B cell (primary cell): ENCODE results near the gene KLK2. TPM values are rescaled to one million over a fixed set of nuclear protein-coding genes. Genes with fewer than 3 reads are reported as not detected.
A peak's percentile ranks its signal among the peaks of the same experiment; 100 is the strongest.

Experiments
- ATAC-seq: fragments of 200-7000 bp; cut with Tn5 transposase; one replicate; pipeline ENCODE4 v1.10.0; 2021; ENCODE audit warnings: low read depth, mild to moderate bottlenecking, moderate number of reproducible peaks, moderate library complexity
- CTCF ChIA-PET: fragments of 350-600 bp; sonication (Branson Sonifier 250); formaldehyde crosslinking; loops from one replicate; lab custom pipeline; 2021; ENCODE audit warnings: antibody characterized with exemption, inconsistent platforms; lab: Charles Lee
- POLR2A ChIA-PET: fragments of 350-600 bp; sonication (Branson Sonifier 250); formaldehyde crosslinking; loops from one replicate; lab custom pipeline; 2021; ENCODE audit warnings: antibody characterized with exemption; lab: Charles Lee
- DNase-seq: peaks from one replicate; pipeline ENCODE4 v3.0.0; 2013
- H2AFZ ChIP-seq: 2 replicates; pipeline ENCODE4 v1.6.1; 2012; ENCODE audit warnings: mild to moderate bottlenecking, low read depth, low read length; ENCODE audit not compliant: insufficient read depth, poor library complexity, severe bottlenecking
- H3K27ac ChIP-seq, 2 donors: 1 replicate in 1 of 2; 2 replicates in 1 of 2; pipeline ENCODE4 v1.5.1; 2012 to 2013; ENCODE audit warnings: low read length in 2 of 2, mild to moderate bottlenecking in 2 of 2, moderate library complexity in 1 of 2
- H3K27me3 ChIP-seq, 4 experiments: fragments of 200-600 bp in 1 of 4; sonication (generic) in 1 of 4; replicated peaks in 1 of 4; 1 replicate in 2 of 4; 2 replicates in 2 of 4; pipeline versions ENCODE4 v1.6.1 to v1.7.0; 2013 to 2016; ENCODE audit warnings: low read length in 3 of 4, mild to moderate bottlenecking in 2 of 4, mixed read lengths in 1 of 4, moderate library complexity in 1 of 4; ENCODE audit not compliant: insufficient read depth in 4 of 4, control insufficient read depth in 3 of 4; ENCODE audit errors: control extremely low read depth in 1 of 4
- H3K36me3 ChIP-seq, 2 experiments: replicated peaks in 1 of 2; 1 replicate in 1 of 2; 2 replicates in 1 of 2; pipeline versions ENCODE4 v1.6.1 to v1.7.1; 2013; ENCODE audit warnings: low read length in 1 of 2; ENCODE audit not compliant: insufficient read depth in 2 of 2, control insufficient read depth in 1 of 2; ENCODE audit errors: control extremely low read depth in 1 of 2, extremely low read depth in 1 of 2
- H3K4me1 ChIP-seq, 2 donors: fragments of 200-600 bp in 1 of 2; sonication (generic) in 1 of 2; 1 replicate in 1 of 2; 2 replicates in 1 of 2; pipeline versions ENCODE4 v1.5.1 to v1.6.1; 2013 to 2017; ENCODE audit warnings: low read length in 2 of 2; ENCODE audit not compliant: control insufficient read depth in 2 of 2, insufficient read depth in 2 of 2
- H3K4me2 ChIP-seq: replicated peaks from 2 replicates; pipeline ENCODE3; 2012; ENCODE audit warnings: mild to moderate bottlenecking, low read depth, low read length; ENCODE audit not compliant: poor library complexity, severe bottlenecking
- H3K4me3 ChIP-seq, 5 experiments: fragments of 200-600 bp in 1 of 5; sonication (generic) in 1 of 5; 1 replicate in 3 of 5; 2 replicates in 2 of 5; pipeline versions ENCODE4 v1.5.1 to v1.7.0; 2011 to 2016; ENCODE audit warnings: low read length in 4 of 5, mild to moderate bottlenecking in 4 of 5, low read depth in 2 of 5, control low read depth in 1 of 5, moderate library complexity in 1 of 5; ENCODE audit not compliant: insufficient read depth in 1 of 5; ENCODE audit errors: control extremely low read depth in 1 of 5, extremely low read depth in 1 of 5
- H3K79me2 ChIP-seq: fragments of 200-600 bp; sonication (generic); one replicate; pipeline ENCODE4 v1.6.0; 2016; ENCODE audit warnings: low read length; ENCODE audit not compliant: control insufficient read depth, insufficient read depth
- H3K9ac ChIP-seq: fragments of 200-600 bp; sonication (generic); 2 replicates; pipeline ENCODE4 v1.6.1; 2017; ENCODE audit warnings: mild to moderate bottlenecking, low read length, moderate library complexity
- H3K9me3 ChIP-seq, 3 donors: one replicate each; pipeline versions ENCODE4 v1.6.1 to v1.7.1; 2013; ENCODE audit warnings: low read length in 2 of 3; ENCODE audit not compliant: control insufficient read depth in 2 of 3, insufficient read depth in 1 of 3; ENCODE audit errors: control extremely low read depth in 1 of 3
- H4K20me1 ChIP-seq: 2 replicates; pipeline ENCODE4 v1.6.0; 2012; ENCODE audit warnings: mild to moderate bottlenecking, low read length; ENCODE audit not compliant: insufficient read depth, control insufficient read depth, poor library complexity, severe bottlenecking
- H3K27ac Mint-ChIP-seq: one replicate; pipeline ENCODE4 v1.8.0; 2021; ENCODE audit warnings: mixed read lengths
- H3K27me3 Mint-ChIP-seq: one replicate; pipeline ENCODE4 v1.8.0; 2021; ENCODE audit warnings: mixed read lengths
- H3K4me1 Mint-ChIP-seq: one replicate; pipeline ENCODE4 v1.8.0; 2021; ENCODE audit warnings: mixed read lengths
- H3K4me3 Mint-ChIP-seq: one replicate; pipeline ENCODE4 v1.8.0; 2021; ENCODE audit warnings: mixed read lengths
- H3K9me3 Mint-ChIP-seq: one replicate; pipeline ENCODE4 v1.8.0; 2022; ENCODE audit warnings: mixed read lengths; ENCODE audit not compliant: insufficient read depth
- CTCF ChIP-seq: fragments of 200-600 bp; IDR thresholded peaks from one replicate; pipeline ENCODE4 v1.8.0; 2022; ENCODE audit warnings: antibody characterized with exemption, mild to moderate bottlenecking
- EZH2 ChIP-seq: IDR thresholded peaks from 2 replicates; pipeline ENCODE4 v1.6.1; 2012; ENCODE audit warnings: borderline replicate concordance, low read depth, mild to moderate bottlenecking, moderate library complexity, low read length; ENCODE audit not compliant: insufficient read depth, poor library complexity, severe bottlenecking
- WGBS: methylation state at CpG from one replicate; pipeline ENCODE4 v1.1.5; 2013; ENCODE audit warnings: missing lambda C conversion rate; ENCODE audit not compliant: insufficient coverage; 5-methylcytosine and 5-hydroxymethylcytosine counted together
- intact Hi-C: fragments of 100-400 bp; cut with micrococcal nuclease; formaldehyde crosslinking; loops from one replicate; pipeline ENCODE4 v1.10.0; 2022
- polyA plus RNA-seq: library from polyadenylated mRNA; depleted of rRNA; stranded (reverse); fragments of >200 nt; gene quantifications from 2 replicates; pipeline ENCODE4 v1.2.3, GENCODE V29; 2012
- total RNA-seq, 2 donors: library from RNA; stranded (reverse); fragments of 120-200 nt in 1 of 2; gene quantifications; 1 replicate in 1 of 2; 2 replicates in 1 of 2; pipeline versions ENCODE4 v1.2.3 to v1.2.4, GENCODE V29; 2013 to 2022

KLK2 gene
- total and polyA plus RNA-seq, 2 donors (not counting 1 experiment from before 2014, with no cell fraction given), result 0.60 to 1.7 TPM

- Histone ChIP-seq H3K27me3 (peaks cover 0 to 3% (median 0%) of the 10 kb centered on the region in 4 experiments), H2AFZ (no peak overlapping the region), H3K9ac (no peak overlapping the region), H3K4me2 (no peak overlapping the region), H3K9me3 (peaks cover 0 to 17% (median 12%) of the 10 kb centered on the region in 3 donors), H3K36me3 (no peaks in the 10 kb centered on the region), H3K4me3 (no peak overlapping the region), H3K79me2 (no peaks in the 10 kb centered on the region), H4K20me1 (no peaks in the 10 kb centered on the region), H3K27ac (peak overlapping the region; percentile 35 to 59), H3K4me1 (peaks cover 17 to 28% of the 10 kb centered on the region in 2 donors)
- ATAC-seq, result no peak
- POLR2A ChIA-PET, result interaction anchor here (0.6 kb wide), 1 partner anchor 1000 kb away, joined by 3 read pairs; no protein-coding TSS in a partner anchor
- WGBS, result 80% methylated on average over 1 of the region's 5 CpGs
- CTCF ChIA-PET, result no interaction called here
- Mint-ChIP-seq H3K4me1 (peaks cover 44% of the 10 kb centered on the region), H3K4me3 (peak overlapping the region; percentile 40), H3K27me3 (peaks cover 5% of the 10 kb centered on the region), H3K9me3 (no peaks in the 10 kb centered on the region), H3K27ac (peak overlapping the region; percentile 78)
- no peak for TF ChIP-seq CTCF
- no peak for TF ChIP-seq EZH2
- intact Hi-C loops, result no loop called here
- DNase-seq, result no peak
Observed at GRCh38 chr19:50891253-50891625, 18.0 kb downstream of the KLK2 start.

GRCh38 chr19:50893047-50893736 lies 20.0 kb downstream of the KLK2 start:
- H3K4me3 Mint-ChIP-seq, result no peak overlapping the region
- H3K9me3 Mint-ChIP-seq, result no peaks in the 10 kb centered on the region
- no peak for TF ChIP-seq EZH2
- no peak for TF ChIP-seq CTCF
- H3K27me3 ChIP-seq, result no peaks in the 10 kb centered on the region
- ChIA-PET POLR2A (interaction anchor here (1.1 to 1.9 kb wide), 2 partner anchors 18 to 88 kb away, joined by 4 read pairs; no protein-coding TSS in a partner anchor), CTCF (interaction anchor here (1.0 to 2.9 kb wide), 2 partner anchors 13 to 28 kb away, joined by 3 to 10 read pairs; no protein-coding TSS in a partner anchor)
- H3K36me3 ChIP-seq, result no peaks in the 10 kb centered on the region
- no peak for DNase-seq
- H3K9ac ChIP-seq, result no peak overlapping the region
- H3K4me2 ChIP-seq, result no peak overlapping the region
- H3K4me1 Mint-ChIP-seq, result peaks cover 63% of the 10 kb centered on the region
- no peak overlapping the region for H2AFZ ChIP-seq
- intact Hi-C loops, result no loop called here
- H4K20me1 ChIP-seq, result no peaks in the 10 kb centered on the region
- no peaks in the 10 kb centered on the region for H3K27me3 Mint-ChIP-seq
- H3K4me3 ChIP-seq, result no peak overlapping the region
- no peak overlapping the region for H3K27ac ChIP-seq
- peaks cover 0 to 17% (median 12%) of the 10 kb centered on the region in 3 donors for H3K9me3 ChIP-seq
- peaks cover 36 to 47% of the 10 kb centered on the region in 2 donors for H3K4me1 ChIP-seq
- H3K79me2 ChIP-seq, result no peaks in the 10 kb centered on the region
- no peak for ATAC-seq
- peak overlapping the region; percentile 73 for H3K27ac Mint-ChIP-seq
- WGBS, result 93% methylated on average over 18 of the region's 18 CpGs
